Stimulated activated CD8-positive, alpha-beta memory T cell treated with anti-CD3 and anti-CD28 coated beads, Interleukin-4, amount 100 ng/mL, for 24 hours (primary cell): ENCODE data around the gene INPP1.
"Not testable (repeated sequence)": the region's sequence is repeated elsewhere in the genome, so short reads cannot be mapped to it uniquely, and the experiment has no call there.

Source experiments
- DNase-seq: peaks from one replicate; pipeline ENCODE4 v3.0.0-alpha.2; 2020; ENCODE audit warnings: low read depth

Gene INPP1

GRCh38 chr2:190334479-190335224 lies 8.7 kb upstream of the INPP1 start:
- DNase-seq, result no peak

GRCh38 chr2:190335225-190335559 lies 8.2 kb upstream of the INPP1 start:
- DNase-seq, result no peak

- DNase-seq, result not testable (repeated sequence)
These were observed 7.8 kb upstream of the INPP1 start for GRCh38 chr2:190335584-190335983.

- DNase-seq, result no peak
These were observed 7.0 kb upstream of the INPP1 start for GRCh38 chr2:190336420-190336819.

DNA sequence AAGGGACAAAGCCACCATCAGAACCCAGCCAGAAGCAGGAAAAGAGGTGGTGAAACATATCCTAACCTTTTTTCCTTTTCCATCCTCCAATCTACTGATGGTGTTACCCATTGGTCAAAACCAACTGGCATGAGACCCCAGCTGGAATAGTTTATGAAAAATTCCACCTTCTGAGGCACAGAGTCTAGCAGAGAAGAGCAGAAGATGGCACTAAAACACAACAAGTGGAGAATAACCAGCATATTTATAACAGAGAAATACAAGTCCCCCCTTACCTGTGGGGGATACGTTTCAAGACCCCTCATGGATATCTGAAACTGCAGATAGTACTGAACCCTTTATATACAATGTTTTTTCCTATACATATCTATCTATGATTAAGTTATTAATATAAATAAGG lies 4.9 kb upstream of the INPP1 start:
- no peak for DNase-seq

DNA sequence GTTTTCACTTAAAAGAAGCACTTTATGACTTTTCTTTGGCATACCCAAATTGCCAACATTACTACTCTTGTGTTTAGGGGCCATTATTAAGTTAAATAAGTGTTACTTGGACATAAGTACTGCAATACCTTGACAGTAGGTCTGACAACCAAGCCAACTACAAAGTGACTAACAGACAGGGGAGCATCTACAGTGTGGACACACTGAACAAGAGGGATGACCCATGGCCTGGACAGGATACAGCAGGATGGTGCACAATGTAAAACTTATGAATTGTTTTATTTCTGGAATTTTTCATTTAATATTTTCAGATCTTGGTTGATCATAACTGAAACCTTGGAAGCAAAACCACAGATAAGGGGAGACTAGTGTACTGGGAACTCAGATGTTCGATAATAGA lies 4.0 kb upstream of the INPP1 start:
- DNase-seq, result no peak

DNA sequence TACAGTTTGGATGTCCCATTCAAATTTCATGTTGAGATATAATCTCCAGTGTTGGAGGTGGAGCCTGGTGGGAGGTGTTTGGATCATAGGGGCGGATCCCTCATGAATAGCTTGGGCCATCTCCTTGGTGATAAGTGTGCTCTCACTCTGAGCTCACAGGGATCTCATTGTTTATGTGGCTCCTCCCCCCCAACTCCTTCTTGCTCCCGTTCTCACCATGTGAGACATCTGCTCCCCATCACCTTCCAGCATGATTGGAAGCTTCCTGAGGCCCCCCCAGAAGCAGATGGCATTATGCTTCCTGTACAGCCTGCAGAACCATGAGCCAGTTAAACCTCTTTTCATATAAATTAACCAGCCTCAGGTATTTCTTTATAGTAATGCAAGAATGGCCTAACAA lies 3.0 kb upstream of the INPP1 start:
- no peak for DNase-seq

DNA sequence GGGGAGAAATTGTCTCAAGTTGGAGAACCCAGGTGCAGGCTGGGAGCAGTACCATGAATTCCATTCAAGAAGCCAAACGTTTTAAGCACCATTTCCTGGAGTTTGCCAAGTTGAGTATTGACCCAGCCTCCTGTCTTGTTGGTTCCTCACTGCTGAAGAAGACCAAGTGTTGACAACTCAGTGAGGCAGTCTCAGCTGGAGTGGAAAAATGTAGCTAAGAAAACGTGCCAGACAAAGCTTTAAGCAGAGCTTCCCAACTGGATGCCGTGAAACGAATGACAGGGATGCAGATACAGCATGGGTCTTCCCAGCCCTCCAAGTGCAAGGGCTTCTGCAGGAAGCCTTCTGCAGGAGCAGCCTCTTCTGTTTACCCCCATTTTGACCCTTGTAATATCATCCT lies 778 bp upstream of the INPP1 start:
- DNase-seq, result no peak

DNA sequence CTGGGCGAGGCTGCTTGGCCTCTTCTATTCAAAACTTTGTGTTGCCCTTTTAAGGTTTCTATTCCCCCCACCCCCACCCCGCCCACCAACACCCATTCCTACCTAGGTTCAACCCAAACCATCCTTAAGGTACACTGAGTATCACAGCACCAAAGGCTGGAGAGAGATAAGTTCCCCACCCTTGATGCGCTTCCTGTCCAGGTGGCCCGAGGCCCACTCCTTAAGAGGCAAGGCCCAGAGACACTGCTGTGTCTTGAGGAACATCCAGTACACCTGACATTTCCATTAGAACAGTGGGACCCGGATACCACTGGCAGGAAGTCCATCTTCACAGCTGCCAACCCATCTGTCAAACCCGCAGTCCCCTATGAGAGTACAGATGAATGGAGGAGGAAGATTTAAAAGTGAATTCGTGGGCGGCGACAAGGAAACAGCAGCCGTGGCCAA lies 277 bp upstream of the INPP1 start:
- DNase-seq, result no peak

DNA sequence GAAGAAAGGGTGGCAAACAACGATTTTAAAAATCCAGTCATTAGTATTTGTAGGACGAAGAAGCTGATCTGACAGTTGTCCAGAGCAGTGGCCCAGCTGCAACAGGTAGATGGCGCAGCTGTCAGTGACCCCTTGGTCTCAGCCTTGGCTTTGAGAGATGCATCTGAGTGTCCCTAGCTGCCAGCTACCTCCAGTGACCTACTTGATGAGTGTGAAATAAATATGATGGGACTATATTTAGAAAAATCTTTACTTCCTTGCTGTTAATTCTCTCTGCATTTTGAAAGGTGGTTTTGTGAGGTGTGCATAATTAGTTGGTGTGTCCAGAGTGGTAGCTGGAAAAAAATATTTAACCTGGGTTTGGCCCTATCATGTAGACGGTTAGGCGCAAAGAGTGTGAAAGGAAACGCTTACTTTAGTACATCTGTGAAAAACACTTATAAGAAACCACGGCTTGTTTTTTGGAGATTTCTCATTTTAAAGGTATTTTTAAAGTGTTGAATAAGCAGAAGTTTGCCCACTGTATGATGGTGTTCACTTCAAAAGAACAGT lies 963 bp downstream of the INPP1 start:
- no peak for DNase-seq

GRCh38 chr2:190350371-190350770 lies 7.0 kb downstream of the INPP1 start:
- no peak for DNase-seq

DNA sequence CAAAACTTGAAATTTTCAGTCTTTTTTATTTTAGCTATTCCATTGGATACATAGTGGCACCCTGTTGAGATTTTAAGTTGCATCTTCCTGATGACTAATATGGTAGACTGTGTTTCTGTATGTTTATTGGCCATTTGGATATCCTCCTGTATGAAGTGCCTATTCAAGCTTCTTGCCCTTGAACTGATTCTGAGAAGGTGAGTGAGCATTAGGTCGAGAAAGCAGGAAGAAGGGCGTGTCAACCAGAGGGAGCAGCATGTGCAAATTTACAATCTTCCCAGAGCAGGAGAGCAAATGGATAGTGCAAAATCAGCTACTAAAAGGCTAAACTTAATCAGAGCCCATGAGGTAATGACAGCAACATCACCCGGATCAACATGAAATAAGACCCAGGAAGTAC lies 8.6 kb downstream of the INPP1 start:
- DNase-seq, result no peak

- DNase-seq, result no peak
These were observed 9.5 kb downstream of the INPP1 start for GRCh38 chr2:190352668-190353536.

- DNase-seq, result no peak
These were observed 10.1 kb downstream of the INPP1 start for GRCh38 chr2:190353537-190353899.

DNA sequence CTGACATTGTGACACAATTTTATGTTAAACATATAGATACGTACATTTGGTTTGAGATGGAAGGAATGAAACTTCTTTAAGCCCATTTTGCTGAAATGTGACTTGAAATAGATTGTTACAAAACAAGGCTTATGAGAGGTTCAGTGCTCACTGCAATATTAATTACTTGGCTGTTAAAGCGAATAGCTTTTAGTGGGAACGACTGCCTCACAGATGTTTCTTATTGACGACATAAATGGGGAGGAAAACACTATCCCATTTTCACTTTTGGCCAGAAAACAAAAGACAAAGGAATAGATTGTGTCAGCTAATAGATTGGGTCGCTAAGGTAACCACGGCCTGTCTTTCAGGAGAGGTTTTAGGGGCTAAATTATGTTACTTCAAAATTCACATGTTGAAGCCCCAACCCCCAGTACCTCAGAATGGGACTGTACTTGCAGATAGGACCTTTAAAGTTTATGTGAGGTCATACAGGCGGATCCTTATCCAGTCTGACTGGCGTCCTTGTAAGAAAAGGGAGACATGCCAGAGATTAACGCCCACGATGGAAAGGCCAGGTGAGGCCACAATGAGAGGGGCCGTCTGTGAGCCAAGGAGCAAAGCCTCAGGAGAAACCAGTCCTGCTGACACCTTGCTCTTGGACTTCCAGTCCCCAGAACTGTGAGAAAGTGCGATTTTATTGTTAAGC lies 10.8 kb downstream of the INPP1 start:
- DNase-seq, result no peak

- no peak for DNase-seq
These were observed 12.7 kb downstream of the INPP1 start for GRCh38 chr2:190355968-190356644.

- no peak for DNase-seq
These were observed 14.2 kb downstream of the INPP1 start for GRCh38 chr2:190357600-190357999.

GRCh38 chr2:190358655-190359448 lies 15.5 kb downstream of the INPP1 start:
- not testable (repeated sequence) for DNase-seq

GRCh38 chr2:190360561-190360960 lies 17.2 kb downstream of the INPP1 start:
- no peak for DNase-seq

DNA sequence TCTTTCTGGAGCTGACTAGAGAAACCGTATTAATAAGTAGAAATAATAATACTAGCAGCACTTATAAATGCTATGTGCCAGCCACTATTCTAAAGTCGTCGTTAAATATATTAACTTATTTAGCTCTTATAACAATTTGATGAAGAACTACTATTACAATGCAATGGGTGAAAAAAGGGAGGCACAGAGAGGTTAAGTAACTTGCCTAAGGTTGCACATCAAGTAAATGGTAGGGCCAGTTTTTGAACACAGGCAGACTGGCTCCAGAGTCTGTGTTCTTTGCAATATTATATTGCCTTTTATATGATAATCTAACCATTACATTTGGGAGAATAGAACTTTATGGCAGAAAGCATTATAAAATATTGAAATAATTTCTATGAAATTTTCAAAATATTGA lies 17.6 kb downstream of the INPP1 start:
- no peak for DNase-seq

GRCh38 chr2:190361572-190361971 lies 18.2 kb downstream of the INPP1 start:
- no peak for DNase-seq
